Adipocyte (in vitro differentiated cells): ENCODE results near the gene CACNA1A.

Experiments
- DNase-seq: peaks from one replicate; pipeline ENCODE4 v3.0.0-alpha.2; 2015; ENCODE audit warnings: low read depth
- H3K27me3 ChIP-seq: replicated peaks from 2 replicates; pipeline ENCODE4 v1.7.0; 2013; ENCODE audit warnings: mild to moderate bottlenecking, low read length, moderate library complexity; ENCODE audit not compliant: control insufficient read depth, insufficient read depth
- H3K36me3 ChIP-seq: 2 replicates; pipeline ENCODE4 v1.7.0; 2013; ENCODE audit warnings: low read length, mild to moderate bottlenecking, moderate library complexity; ENCODE audit not compliant: control insufficient read depth, insufficient read depth, severe bottlenecking
- H3K4me1 ChIP-seq: 2 replicates; pipeline ENCODE4 v1.7.0; 2013; ENCODE audit warnings: mild to moderate bottlenecking, low read length, moderate library complexity; ENCODE audit not compliant: control insufficient read depth, insufficient read depth
- H3K4me3 ChIP-seq: 2 replicates; pipeline ENCODE4 v1.7.0; 2013; ENCODE audit warnings: mild to moderate bottlenecking, low read length, moderate library complexity
- H3K9ac ChIP-seq: 2 replicates; pipeline ENCODE4 v1.7.0; 2013; ENCODE audit warnings: mild to moderate bottlenecking, low read length, moderate library complexity
- H3K9me3 ChIP-seq: 2 replicates; pipeline ENCODE4 v1.7.0; 2013; ENCODE audit warnings: mild to moderate bottlenecking, low read length, moderate library complexity; ENCODE audit not compliant: control insufficient read depth

The CACNA1A gene

GRCh38 chr19:13240312-13241022 is 265.8 kb downstream of the CACNA1A start:
- DNase-seq, result no peak
- H3K36me3 ChIP-seq, result no peaks in the 10 kb centered on the region
- H3K9me3 ChIP-seq, result peaks cover 6% of the 10 kb centered on the region
- no peaks in the 10 kb centered on the region for H3K27me3 ChIP-seq
- no peak overlapping the region for H3K4me3 ChIP-seq
- H3K4me1 ChIP-seq, result no peaks in the 10 kb centered on the region
- H3K9ac ChIP-seq, result no peak overlapping the region

GRCh38 chr19:13238891-13239534 is 267.3 kb downstream of the CACNA1A start:
- no peak for DNase-seq

GRCh38 chr19:13234518-13234917 is 271.8 kb downstream of the CACNA1A start:
- H3K36me3 ChIP-seq, result no peaks in the 10 kb centered on the region
- H3K4me1 ChIP-seq, result no peaks in the 10 kb centered on the region
- H3K4me3 ChIP-seq, result no peak overlapping the region
- peak; percentile 20 for DNase-seq
- H3K27me3 ChIP-seq, result no peaks in the 10 kb centered on the region
- peaks cover 6% of the 10 kb centered on the region for H3K9me3 ChIP-seq
- no peak overlapping the region for H3K9ac ChIP-seq

More at GRCh38 chr19:13238891-13239534, 267.3 kb downstream of the CACNA1A start:
- Histone ChIP-seq H3K4me1 (no peaks in the 10 kb centered on the region), H3K36me3 (no peaks in the 10 kb centered on the region), H3K9me3 (peaks cover 6% of the 10 kb centered on the region), H3K4me3 (no peak overlapping the region), H3K9ac (no peak overlapping the region), H3K27me3 (no peaks in the 10 kb centered on the region)

- no peaks in the 10 kb centered on the region for H3K36me3 ChIP-seq
- H3K4me1 ChIP-seq, result no peaks in the 10 kb centered on the region
- peaks cover 6% of the 10 kb centered on the region for H3K9me3 ChIP-seq
- H3K27me3 ChIP-seq, result no peaks in the 10 kb centered on the region
- DNase-seq, result no peak
- H3K4me3 ChIP-seq, result no peak overlapping the region
- H3K9ac ChIP-seq, result no peak overlapping the region
These were observed 274.6 kb downstream of the CACNA1A start for GRCh38 chr19:13231663-13232062.

GRCh38 chr19:13229246-13229645 is 277.0 kb downstream of the CACNA1A start:
- Histone ChIP-seq H3K9me3 (no peaks in the 10 kb centered on the region), H3K36me3 (no peaks in the 10 kb centered on the region), H3K4me1 (no peaks in the 10 kb centered on the region), H3K4me3 (no peak overlapping the region), H3K27me3 (no peaks in the 10 kb centered on the region), H3K9ac (no peak overlapping the region)
- DNase-seq, result no peak

- H3K36me3 ChIP-seq, result no peaks in the 10 kb centered on the region
- H3K9ac ChIP-seq, result no peak overlapping the region
- H3K27me3 ChIP-seq, result no peaks in the 10 kb centered on the region
- no peaks in the 10 kb centered on the region for H3K9me3 ChIP-seq
- DNase-seq, result no peak
- H3K4me3 ChIP-seq, result no peak overlapping the region
- no peaks in the 10 kb centered on the region for H3K4me1 ChIP-seq
These were observed 277.7 kb downstream of the CACNA1A start for GRCh38 chr19:13228561-13228960.

GRCh38 chr19:13226983-13227382 is 279.3 kb downstream of the CACNA1A start:
- H3K9ac ChIP-seq, result no peak overlapping the region
- no peak for DNase-seq
- H3K4me3 ChIP-seq, result no peak overlapping the region
- H3K4me1 ChIP-seq, result no peaks in the 10 kb centered on the region
- H3K36me3 ChIP-seq, result no peaks in the 10 kb centered on the region
- no peaks in the 10 kb centered on the region for H3K27me3 ChIP-seq
- H3K9me3 ChIP-seq, result no peaks in the 10 kb centered on the region

GRCh38 chr19:13225973-13226865 is 280.1 kb downstream of the CACNA1A start:
- Histone ChIP-seq H3K27me3 (no peaks in the 10 kb centered on the region), H3K9ac (no peak overlapping the region), H3K4me1 (no peaks in the 10 kb centered on the region), H3K4me3 (no peak overlapping the region), H3K36me3 (no peaks in the 10 kb centered on the region), H3K9me3 (no peaks in the 10 kb centered on the region)
- no peak for DNase-seq

- Histone ChIP-seq H3K4me3 (no peak overlapping the region), H3K9me3 (peaks cover 4% of the 10 kb centered on the region), H3K36me3 (no peaks in the 10 kb centered on the region), H3K9ac (no peak overlapping the region), H3K27me3 (no peaks in the 10 kb centered on the region), H3K4me1 (no peaks in the 10 kb centered on the region)
- no peak for DNase-seq
These were observed 281.2 kb downstream of the CACNA1A start for GRCh38 chr19:13225085-13225484.

- no peaks in the 10 kb centered on the region for H3K36me3 ChIP-seq
- H3K9me3 ChIP-seq, result peaks cover 4% of the 10 kb centered on the region
- H3K4me1 ChIP-seq, result no peaks in the 10 kb centered on the region
- H3K9ac ChIP-seq, result no peak overlapping the region
- H3K4me3 ChIP-seq, result no peak overlapping the region
- DNase-seq, result no peak
- H3K27me3 ChIP-seq, result no peaks in the 10 kb centered on the region
These were observed 285.4 kb downstream of the CACNA1A start for GRCh38 chr19:13220847-13221246.
